Ureter (tissue), 1 donor: ENCODE results near the gene KCNMA1. TPM values are rescaled to one million over a fixed set of nuclear protein-coding genes. Genes with fewer than 3 reads are reported as not detected.
A peak's percentile ranks its signal among the peaks of the same experiment; 100 is the strongest.

Source experiments
- DNase-seq: peaks from one replicate; pipeline ENCODE4 v3.0.0-alpha.2; 2020; ENCODE audit warnings: low spot score
- total RNA-seq: library from RNA; stranded (reverse); gene quantifications from one replicate; pipeline ENCODE4 v1.2.4, GENCODE V29; 2023
- donor health status: DM: yes; HTN: yes; CAD: no.

KCNMA1 gene
- total RNA-seq, 1 donor from 2014 or later, result 87.9 TPM

- DNase-seq, result no peak
Observed at GRCh38 chr10:77118603-77119282, 518.9 kb downstream of the KCNMA1 start.

- no peak for DNase-seq
Observed at GRCh38 chr10:77117501-77117900, 520.1 kb downstream of the KCNMA1 start.

- DNase-seq, result no peak
Observed at GRCh38 chr10:77116904-77117303, 520.7 kb downstream of the KCNMA1 start.

GRCh38 chr10:77114181-77114821, 523.3 kb downstream of the KCNMA1 start:
- DNase-seq, result no peak

- no peak for DNase-seq
Observed at GRCh38 chr10:77111611-77112550, 525.7 kb downstream of the KCNMA1 start.

- DNase-seq, result no peak
Observed at GRCh38 chr10:77110757-77111156, 526.9 kb downstream of the KCNMA1 start.

GRCh38 chr10:77109351-77109994, 528.1 kb downstream of the KCNMA1 start:
- no peak for DNase-seq

GRCh38 chr10:77106676-77107075, 530.9 kb downstream of the KCNMA1 start:
- no peak for DNase-seq

GRCh38 chr10:77105761-77106221, 531.8 kb downstream of the KCNMA1 start:
- no peak for DNase-seq

GRCh38 chr10:77104459-77104980, 533.1 kb downstream of the KCNMA1 start:
- DNase-seq, result peak; percentile 70

GRCh38 chr10:77103213-77103612, 534.4 kb downstream of the KCNMA1 start:
- no peak for DNase-seq

- DNase-seq, result no peak
Observed at GRCh38 chr10:77101341-77101740, 536.3 kb downstream of the KCNMA1 start.

GRCh38 chr10:77099136-77099535, 538.5 kb downstream of the KCNMA1 start:
- DNase-seq, result no peak

GRCh38 chr10:77097625-77098024, 540.0 kb downstream of the KCNMA1 start:
- DNase-seq, result no peak

GRCh38 chr10:77093126-77093525, 544.5 kb downstream of the KCNMA1 start:
- no peak for DNase-seq

GRCh38 chr10:77091597-77092165, 545.9 kb downstream of the KCNMA1 start:
- no peak for DNase-seq

GRCh38 chr10:77090381-77091356, 546.9 kb downstream of the KCNMA1 start:
- DNase-seq, result no peak

GRCh38 chr10:77087366-77087765, 550.2 kb downstream of the KCNMA1 start:
- no peak for DNase-seq

GRCh38 chr10:77086081-77086480, 551.5 kb downstream of the KCNMA1 start:
- no peak for DNase-seq

GRCh38 chr10:77085344-77085743, 552.3 kb downstream of the KCNMA1 start:
- no peak for DNase-seq
